Vagina (tissue), 2 donors: ENCODE measurements around the gene LMX1B. TPM values are rescaled to one million over a fixed set of nuclear protein-coding genes. Genes with fewer than 3 reads are reported as not detected.
"Not testable (repeated sequence)": the region's sequence is repeated elsewhere in the genome, so short reads cannot be mapped to it uniquely, and the experiment has no call there.

ENCODE experiments used
- DNase-seq, 2 donors: peaks; one replicate each; pipeline ENCODE4 v3.0.0-alpha.2; 2017; ENCODE audit errors: extremely low spot score in 2 of 2
- H3K27ac ChIP-seq: fragments of 200-600 bp; sonication (generic); one replicate; pipeline ENCODE4 v1.5.1; 2019
- H3K27me3 ChIP-seq: fragments of 200-600 bp; sonication (generic); one replicate; pipeline ENCODE4 v1.5.1; 2019
- H3K36me3 ChIP-seq, 2 donors: fragments of 200-600 bp; sonication (generic); one replicate each; pipeline ENCODE4 v1.5.1; 2017 to 2019
- H3K4me1 ChIP-seq: fragments of 200-600 bp; sonication (generic); one replicate; pipeline ENCODE4 v1.5.1; 2019
- H3K4me3 ChIP-seq, 2 donors: fragments of 200-600 bp; sonication (generic); 1 replicate in 1 of 2; 2 replicates in 1 of 2; pipeline ENCODE4 v1.5.1; 2016 to 2019
- H3K9me3 ChIP-seq: fragments of 200-600 bp; sonication (generic); one replicate; pipeline ENCODE4 v1.5.1; 2019
- CTCF ChIP-seq, 3 experiments: fragments of 450-650 bp in 2 of 3; fragments of 200-600 bp in 1 of 3; sonication (generic) in 1 of 3; IDR thresholded peaks; one replicate each; pipeline ENCODE4 v1.5.1; 2017 to 2019; ENCODE audit warnings: antibody characterized with exemption in 3 of 3, mild to moderate bottlenecking in 2 of 3, moderate library complexity in 2 of 3
- POLR2A ChIP-seq, 2 donors: fragments of 450-650 bp; IDR thresholded peaks; one replicate each; pipeline ENCODE4 v1.6.1; 2017; ENCODE audit warnings: antibody characterized with exemption in 2 of 2, mild to moderate bottlenecking in 2 of 2, moderate library complexity in 2 of 2
- POLR2AphosphoS5 ChIP-seq, 2 donors: sonication (generic); formaldehyde crosslinking; IDR thresholded peaks; one replicate each; pipeline ENCODE4 v1.9.0; 2017; ENCODE audit warnings: antibody characterized with exemption in 2 of 2, mild to moderate bottlenecking in 2 of 2, low read depth in 1 of 2; ENCODE audit not compliant: insufficient read depth in 1 of 2
- intact Hi-C: fragments of 100-400 bp; cut with DNase I; formaldehyde crosslinking; loops from one replicate; pipeline ENCODE4 v1.15.1; 2023
- total RNA-seq: library from RNA; depleted of rRNA; stranded (reverse); fragments of >200 nt; gene quantifications from one replicate; pipeline ENCODE4 v1.2.3, GENCODE V29; 2016

Gene LMX1B
- total RNA-seq, 1 donor from 2014 or later, result not detected

GRCh38 chr9:126654124-126654523 is 40.4 kb downstream of the LMX1B start:
- Histone ChIP-seq H3K9me3 (no peaks in the 10 kb centered on the region), H3K36me3 (no peaks in the 10 kb centered on the region), H3K27me3 (no peaks in the 10 kb centered on the region), H3K4me1 (no peaks in the 10 kb centered on the region), H3K4me3 (no peak overlapping the region), H3K27ac (no peak overlapping the region)
- TF ChIP-seq POLR2A (IDR thresholded peaks at IDR 0.05) (no peak), CTCF (IDR thresholded peaks at IDR 0.05) (no peak), POLR2AphosphoS5 (IDR thresholded peaks at IDR 0.05; ENCODE audit: insufficient read depth in 1 of 2, low read depth in 1 of 2) (no peak)
- intact Hi-C loops, result no loop called here
- no peak for DNase-seq

GRCh38 chr9:126656214-126656613 is 42.5 kb downstream of the LMX1B start:
- H3K9me3 ChIP-seq, result not testable (repeated sequence)

GRCh38 chr9:126658201-126658825 is 44.6 kb downstream of the LMX1B start:
- H3K4me3 ChIP-seq, result no peak overlapping the region
- DNase-seq, result no peak
- H3K36me3 ChIP-seq, result no peaks in the 10 kb centered on the region
- H3K27me3 ChIP-seq, result no peaks in the 10 kb centered on the region
- intact Hi-C loops, result no loop called here
- no peaks in the 10 kb centered on the region for H3K4me1 ChIP-seq
- no peak for TF ChIP-seq POLR2A (IDR thresholded peaks at IDR 0.05)
- no peak for TF ChIP-seq CTCF (IDR thresholded peaks at IDR 0.05)
- TF ChIP-seq POLR2AphosphoS5 (IDR thresholded peaks at IDR 0.05; ENCODE audit: insufficient read depth in 1 of 2, low read depth in 1 of 2), result no peak
- no peak overlapping the region for H3K27ac ChIP-seq
- no peaks in the 10 kb centered on the region for H3K9me3 ChIP-seq

More at GRCh38 chr9:126656214-126656613, 42.5 kb downstream of the LMX1B start:
- DNase-seq, H3K27me3 ChIP-seq, H3K27ac ChIP-seq, H3K36me3 ChIP-seq, H3K4me3 ChIP-seq, H3K4me1 ChIP-seq, intact Hi-C loops: not testable (repeated sequence)

- no peaks in the 10 kb centered on the region for H3K36me3 ChIP-seq
- DNase-seq, result no peak
- TF ChIP-seq POLR2A (IDR thresholded peaks at IDR 0.05) (no peak), POLR2AphosphoS5 (IDR thresholded peaks at IDR 0.05; ENCODE audit: insufficient read depth in 1 of 2, low read depth in 1 of 2) (no peak), CTCF (IDR thresholded peaks at IDR 0.05) (no peak)
- H3K27me3 ChIP-seq, result no peaks in the 10 kb centered on the region
- H3K4me1 ChIP-seq, result no peaks in the 10 kb centered on the region
- H3K27ac ChIP-seq, result no peak overlapping the region
- H3K9me3 ChIP-seq, result no peaks in the 10 kb centered on the region
- intact Hi-C loops, result no loop called here
- H3K4me3 ChIP-seq, result no peak overlapping the region
Measured at GRCh38 chr9:126658956-126659555, 45.3 kb downstream of the LMX1B start.

GRCh38 chr9:126661122-126661520 is 47.4 kb downstream of the LMX1B start:
- TF ChIP-seq POLR2A (IDR thresholded peaks at IDR 0.05), result no peak
- no peak for TF ChIP-seq CTCF (IDR thresholded peaks at IDR 0.05)
- TF ChIP-seq POLR2AphosphoS5 (IDR thresholded peaks at IDR 0.05; ENCODE audit: insufficient read depth in 1 of 2, low read depth in 1 of 2), result no peak
- H3K36me3 ChIP-seq, result no peaks in the 10 kb centered on the region
- no peaks in the 10 kb centered on the region for H3K27me3 ChIP-seq
- no peak for DNase-seq
- peaks cover 6% of the 10 kb centered on the region for H3K4me1 ChIP-seq
- no peak overlapping the region for H3K4me3 ChIP-seq
- no peak overlapping the region for H3K27ac ChIP-seq
- no peaks in the 10 kb centered on the region for H3K9me3 ChIP-seq
- intact Hi-C loops, result no loop called here
